Measurements from ENCODE around the gene C19orf44.
"Not testable (repeated sequence)": the region's sequence is repeated elsewhere in the genome, so short reads cannot be mapped to it uniquely, and the experiment has no call there.

C19orf44 gene

DNA sequence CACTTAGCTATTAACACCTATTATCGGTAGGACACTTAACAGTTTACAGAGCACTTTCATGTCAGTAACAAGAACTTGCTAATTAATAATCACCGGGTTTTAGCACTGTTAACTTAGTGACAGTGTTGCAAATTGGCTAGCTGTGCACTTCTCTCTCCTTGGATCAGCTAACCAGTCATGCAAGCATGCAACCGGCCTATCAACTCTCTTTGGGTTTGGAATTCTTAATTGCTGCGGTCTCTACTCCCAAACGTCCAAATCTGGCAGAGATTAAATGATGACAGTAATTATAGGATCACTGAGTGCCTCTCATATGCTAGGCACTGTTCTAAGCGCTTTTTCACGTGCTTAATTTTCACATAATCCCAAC lies 25.7 kb upstream of the C19orf44 start:
- FAIRE-seq: no peak

DNA sequence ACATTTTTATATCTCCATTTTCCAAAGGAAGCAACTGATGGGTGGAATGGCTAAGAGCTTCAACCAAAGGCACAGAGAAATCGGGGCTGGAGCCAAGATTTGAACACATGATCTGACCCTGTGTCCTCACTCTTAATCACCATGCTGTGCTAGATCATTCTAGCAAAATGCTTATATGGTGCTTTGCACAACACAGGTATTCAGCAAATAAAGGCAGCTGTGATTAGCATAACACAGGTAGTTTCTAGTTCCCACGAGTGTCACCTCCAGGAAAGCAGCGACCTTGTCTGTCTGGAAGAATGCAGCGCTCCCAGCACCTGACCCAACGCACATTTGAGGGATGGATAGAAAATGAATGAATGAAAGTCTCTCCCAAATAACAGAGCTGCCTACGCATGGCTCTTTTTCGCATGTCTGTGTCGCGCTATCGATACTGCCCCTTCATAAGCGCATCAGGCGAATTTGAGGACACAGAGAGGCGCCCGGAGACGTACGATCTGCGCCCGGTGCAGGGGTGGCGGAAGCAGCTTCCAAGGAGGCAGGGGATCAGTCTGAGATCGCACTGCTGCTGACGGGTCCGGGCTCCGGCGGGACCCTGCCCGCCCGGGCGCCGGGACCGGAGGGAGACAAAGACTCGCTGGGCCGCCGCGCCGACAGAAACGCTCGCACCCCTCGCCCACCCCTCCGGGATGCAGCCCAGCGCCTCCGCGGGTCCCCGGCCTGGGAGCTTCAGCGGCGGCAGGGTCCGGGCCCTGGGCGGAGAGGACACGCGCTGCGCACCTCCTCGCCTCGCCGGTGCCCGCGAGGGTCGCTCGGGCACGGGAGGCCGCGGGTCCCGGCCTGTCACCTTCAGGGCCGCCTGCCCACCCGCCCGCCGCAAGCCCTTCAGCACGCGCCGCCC lies 25.0 kb upstream of the C19orf44 start:
- FAIRE-seq: no peak

DNA sequence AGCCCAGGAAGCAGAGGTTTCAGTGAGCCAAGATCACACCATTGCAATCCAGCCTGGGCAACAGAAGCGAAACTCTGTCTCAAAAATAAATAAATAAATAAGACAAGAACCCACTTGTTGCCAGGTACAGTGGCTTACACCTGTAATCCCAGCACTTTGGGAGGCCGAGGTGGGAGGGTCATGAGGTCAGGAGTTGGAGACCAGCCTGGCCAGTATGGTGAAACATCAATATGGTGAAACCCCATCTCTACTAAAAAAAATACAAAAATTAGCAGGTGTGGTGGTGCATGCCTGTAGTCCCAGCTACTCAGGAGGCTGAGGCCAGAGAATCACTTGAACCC lies 23.7 kb upstream of the C19orf44 start:
- FAIRE-seq: not testable (repeated sequence)

DNA sequence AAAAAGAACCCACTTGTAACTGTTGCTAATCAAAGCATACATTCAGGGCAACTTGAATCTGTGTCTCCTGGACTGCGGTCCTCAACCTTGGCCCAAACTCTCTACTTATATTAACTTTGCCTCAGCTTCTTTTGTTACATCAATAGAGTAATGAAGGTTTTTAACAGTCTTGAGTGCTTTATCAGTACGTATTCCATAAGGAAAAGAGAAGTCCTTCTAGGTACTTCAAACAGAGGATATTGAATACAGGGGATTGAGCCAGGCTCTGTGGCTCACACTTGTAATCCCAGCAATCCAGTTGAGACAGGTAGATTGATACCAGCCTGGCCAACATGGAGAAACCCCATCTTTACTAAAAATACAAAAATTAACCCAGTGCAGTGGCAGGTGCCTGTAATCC lies 23.2 kb upstream of the C19orf44 start:
- FAIRE-seq: no peak

DNA sequence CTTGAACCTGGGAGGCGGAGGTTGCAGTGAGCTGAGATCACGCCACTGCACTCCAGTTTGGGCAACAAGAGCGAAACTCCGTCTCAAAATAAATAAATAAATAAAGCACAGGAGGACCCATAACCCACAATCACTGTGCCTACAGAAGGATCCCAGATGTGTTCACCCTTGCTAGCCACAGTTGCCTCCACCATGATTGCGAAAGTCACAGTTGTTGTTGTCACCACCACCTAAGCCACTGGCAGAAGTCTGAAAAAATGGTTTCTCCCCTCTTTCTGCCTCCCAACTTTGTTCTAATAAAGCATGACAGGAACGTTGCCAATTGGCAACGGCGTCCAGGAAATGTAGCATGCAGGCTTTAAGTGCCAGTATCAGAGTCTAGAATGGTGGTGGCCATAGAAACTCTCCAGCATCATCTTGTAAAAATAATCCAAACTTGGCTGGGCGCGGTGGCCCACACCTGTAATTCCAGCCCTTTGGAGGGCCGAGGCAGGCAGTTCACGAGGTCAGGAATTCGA lies 22.3 kb upstream of the C19orf44 start:
- no peak for FAIRE-seq

DNA sequence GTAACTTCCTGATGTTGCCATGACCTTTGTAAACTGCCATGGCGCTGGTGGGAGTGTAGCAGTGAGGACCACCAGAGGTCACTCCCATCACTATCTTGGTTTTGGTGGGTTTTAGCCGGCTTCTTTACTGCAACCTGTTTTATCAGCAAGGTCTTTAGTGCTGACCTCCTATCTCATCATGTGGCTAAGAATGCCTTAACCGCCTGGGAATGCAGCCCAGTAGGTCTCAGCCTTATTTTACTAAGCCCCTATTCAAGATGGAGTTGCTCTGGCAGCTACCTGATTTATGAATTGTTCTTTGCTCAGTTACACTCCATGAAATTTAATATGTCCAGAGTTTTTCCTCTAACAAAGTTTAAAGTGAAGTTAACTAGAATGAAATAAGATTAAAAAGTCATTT lies 19.8 kb upstream of the C19orf44 start:
- FAIRE-seq: no peak

DNA sequence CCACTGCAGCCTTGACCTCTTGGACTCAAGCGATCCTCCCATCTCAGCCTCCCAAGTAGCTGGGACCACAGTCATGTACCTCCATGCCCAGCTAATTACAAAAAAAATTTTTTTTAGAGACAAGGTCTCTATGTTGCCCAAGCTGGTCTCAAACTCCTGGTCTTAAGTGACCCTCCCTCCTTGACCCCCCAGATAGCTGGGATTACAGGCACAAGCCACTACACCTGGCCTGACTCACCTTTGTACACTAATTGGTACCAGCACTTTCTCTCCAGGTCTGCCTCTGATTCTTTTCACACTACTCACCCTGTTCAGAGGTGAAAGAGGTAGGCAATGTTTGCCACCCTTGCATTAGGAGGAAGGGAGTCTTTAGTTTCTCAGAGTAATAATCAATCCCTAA lies 18.9 kb upstream of the C19orf44 start:
- FAIRE-seq: no peak

DNA sequence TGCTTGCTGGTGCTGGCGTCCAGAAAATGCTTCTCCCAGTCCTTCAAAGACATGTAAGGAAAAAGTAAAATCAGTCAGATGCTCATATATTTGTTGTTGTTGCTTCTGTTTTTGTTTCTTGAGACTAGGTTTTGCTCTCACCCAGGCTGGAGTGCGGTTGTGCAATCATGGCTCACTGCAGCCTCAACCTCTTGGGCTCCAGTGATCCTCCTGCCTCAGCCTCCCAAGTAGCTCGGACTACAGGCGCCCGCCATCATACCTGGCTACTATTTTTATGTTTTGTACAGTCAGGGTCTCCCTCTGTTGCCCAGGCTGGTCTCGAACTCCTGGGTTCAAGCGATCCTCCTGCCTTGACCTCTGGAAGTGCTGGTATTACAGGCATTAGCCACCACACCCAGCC lies 13.4 kb upstream of the C19orf44 start:
- no peak for FAIRE-seq

DNA sequence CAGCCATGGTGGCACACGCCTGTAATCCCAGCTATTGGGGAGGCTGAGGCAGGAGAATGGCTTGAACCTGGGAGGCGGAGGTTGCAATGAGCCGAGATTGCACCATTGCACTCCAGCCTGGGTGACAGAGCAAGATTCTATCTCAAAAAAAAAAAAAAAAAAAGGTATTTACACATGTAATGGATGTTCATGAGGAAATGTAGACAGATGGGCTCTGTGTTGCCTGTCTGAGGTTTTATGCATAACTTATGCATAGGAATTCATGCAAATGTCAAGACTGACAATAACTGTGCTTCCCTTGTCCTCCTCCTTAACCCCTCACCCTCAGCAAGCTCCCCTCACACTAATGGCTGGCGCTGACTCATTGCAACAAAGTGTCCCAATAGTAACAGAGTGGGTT lies 9.7 kb upstream of the C19orf44 start:
- not testable (repeated sequence) for FAIRE-seq

DNA sequence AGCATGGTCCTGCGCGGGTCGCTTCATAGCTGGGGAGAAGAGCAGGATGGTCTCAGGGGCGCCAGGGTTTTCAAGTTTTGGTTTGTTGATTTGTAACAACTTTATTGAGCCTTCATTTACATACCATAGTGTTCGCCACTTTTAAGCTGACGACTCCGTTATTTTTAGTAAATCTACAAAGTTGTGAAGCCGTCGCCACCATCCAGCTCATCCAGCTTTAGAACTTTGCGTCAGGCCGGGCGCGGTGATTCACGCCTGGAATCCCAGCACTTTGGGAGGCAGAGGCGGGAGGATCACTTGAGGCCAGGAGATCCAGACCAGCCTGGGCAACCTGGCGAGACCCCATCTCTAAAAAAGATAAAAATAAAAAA lies 404 bp downstream of the C19orf44 start:
- no peak for FAIRE-seq

DNA sequence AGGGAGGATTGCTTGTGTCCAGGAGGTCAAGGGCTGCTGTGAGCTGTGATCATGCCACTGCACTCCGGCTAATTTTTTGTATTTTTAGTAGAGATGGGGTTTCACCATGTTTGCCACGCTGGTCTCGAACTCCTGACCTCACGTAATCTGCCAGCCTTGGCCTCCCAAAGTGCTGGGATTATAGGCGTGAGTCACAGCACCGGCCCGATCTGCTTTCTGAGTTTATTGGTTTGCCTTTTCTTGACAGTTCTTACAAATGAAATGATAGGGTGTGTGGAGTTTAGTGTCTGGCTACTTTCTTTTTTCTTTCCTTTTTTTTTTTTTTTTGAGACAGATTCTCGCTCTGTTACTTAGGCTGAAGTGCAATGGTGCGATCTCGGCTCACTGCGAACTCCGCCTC lies 848 bp downstream of the C19orf44 start:
- FAIRE-seq: no peak

DNA sequence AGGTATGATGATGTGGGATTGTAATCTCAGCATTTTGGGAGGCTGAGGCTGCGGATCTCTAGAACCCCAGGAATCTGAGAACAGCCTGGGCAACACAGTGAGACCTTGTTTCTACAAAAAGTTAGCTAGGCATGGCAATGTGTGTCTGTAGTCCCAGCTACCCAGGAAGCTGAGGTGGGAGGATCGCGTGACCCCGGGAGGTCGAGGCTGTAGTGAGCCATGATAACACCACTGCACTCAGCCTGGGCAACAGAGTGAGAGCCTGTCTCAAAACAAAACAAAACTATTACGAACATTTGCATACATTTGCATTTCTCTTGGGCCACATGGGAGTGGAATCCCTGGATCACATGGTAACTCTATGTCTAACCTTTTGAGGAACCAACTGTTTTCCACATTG lies 1.6 kb downstream of the C19orf44 start:
- FAIRE-seq: no peak

DNA sequence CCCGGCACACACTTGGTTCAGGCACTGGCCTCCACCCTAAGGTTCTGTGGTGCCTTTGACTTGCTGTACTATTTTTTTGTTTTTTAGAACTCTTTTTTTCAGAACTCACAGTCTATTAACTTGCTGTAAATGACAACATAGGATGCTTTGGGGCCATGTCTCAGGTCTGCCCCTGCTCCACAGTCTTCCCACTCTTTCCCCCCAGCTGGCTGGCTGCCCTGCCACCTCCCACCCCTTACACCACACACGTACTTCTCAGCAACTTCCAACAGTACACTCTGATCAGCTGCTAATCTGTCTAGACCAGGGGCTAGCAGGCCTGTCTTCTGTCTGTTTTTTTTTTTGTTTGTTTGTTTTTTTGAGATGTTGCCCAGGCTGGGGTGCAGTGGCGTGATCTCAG lies 8.1 kb downstream of the C19orf44 start:
- FAIRE-seq: no peak

DNA sequence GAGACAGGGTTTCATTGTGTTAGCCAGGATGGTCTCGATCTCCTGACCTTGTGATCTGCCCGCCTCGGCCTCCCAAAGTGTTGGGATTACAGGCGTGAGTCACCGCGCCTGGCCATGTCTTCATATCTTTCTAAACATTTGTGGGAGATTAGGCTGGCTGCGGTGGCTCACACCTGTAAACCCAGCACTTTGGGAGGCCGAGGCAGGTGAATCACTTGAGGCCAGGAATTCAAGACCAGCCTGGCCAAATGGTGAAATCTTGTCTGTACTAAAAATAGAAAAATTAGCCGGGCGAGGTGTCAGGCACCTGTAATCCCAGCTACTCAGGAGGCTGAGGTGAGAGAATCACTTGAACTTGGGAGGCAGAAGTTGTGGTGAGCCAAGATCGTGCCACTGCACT lies 10.0 kb downstream of the C19orf44 start:
- not testable (repeated sequence) for FAIRE-seq

DNA sequence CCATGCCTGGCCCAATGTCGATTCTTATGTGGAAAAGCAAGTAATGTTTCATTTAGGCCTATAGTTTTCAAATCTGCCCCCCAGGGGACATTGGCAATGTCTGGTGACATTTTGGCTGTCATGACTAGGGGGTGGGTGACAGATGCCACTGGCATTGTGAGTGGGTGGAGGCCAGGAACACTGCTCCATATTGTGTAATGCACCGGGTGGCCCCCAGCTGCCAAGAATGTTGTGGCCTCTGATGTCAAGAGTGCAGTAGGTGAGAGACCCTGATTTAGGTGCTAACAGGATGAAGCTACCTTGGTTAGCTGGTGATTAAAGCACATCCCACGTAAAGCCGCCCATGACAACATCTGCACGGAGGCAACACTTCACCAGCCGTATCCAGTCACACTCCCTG lies 10.8 kb downstream of the C19orf44 start:
- no peak for FAIRE-seq

DNA sequence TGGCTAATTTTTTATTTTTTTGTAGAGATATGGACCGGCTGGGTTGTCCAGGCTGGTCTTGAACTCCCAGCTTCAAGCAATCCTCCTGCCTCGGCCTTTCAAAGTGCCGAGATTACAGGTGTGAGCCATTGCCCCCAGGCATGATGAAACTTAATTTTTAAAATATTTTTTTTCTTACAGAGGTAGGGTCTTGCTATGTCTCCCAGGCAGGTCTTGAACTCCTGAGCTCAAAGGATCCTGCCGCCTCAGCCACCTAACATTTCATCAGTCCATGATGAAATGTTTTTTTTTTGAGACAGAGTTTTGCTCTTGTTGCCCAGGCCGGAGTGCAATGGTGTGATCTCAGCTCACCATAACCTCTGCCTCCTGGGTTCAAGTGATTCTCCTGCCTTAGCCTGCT lies 12.4 kb downstream of the C19orf44 start:
- FAIRE-seq: no peak

DNA sequence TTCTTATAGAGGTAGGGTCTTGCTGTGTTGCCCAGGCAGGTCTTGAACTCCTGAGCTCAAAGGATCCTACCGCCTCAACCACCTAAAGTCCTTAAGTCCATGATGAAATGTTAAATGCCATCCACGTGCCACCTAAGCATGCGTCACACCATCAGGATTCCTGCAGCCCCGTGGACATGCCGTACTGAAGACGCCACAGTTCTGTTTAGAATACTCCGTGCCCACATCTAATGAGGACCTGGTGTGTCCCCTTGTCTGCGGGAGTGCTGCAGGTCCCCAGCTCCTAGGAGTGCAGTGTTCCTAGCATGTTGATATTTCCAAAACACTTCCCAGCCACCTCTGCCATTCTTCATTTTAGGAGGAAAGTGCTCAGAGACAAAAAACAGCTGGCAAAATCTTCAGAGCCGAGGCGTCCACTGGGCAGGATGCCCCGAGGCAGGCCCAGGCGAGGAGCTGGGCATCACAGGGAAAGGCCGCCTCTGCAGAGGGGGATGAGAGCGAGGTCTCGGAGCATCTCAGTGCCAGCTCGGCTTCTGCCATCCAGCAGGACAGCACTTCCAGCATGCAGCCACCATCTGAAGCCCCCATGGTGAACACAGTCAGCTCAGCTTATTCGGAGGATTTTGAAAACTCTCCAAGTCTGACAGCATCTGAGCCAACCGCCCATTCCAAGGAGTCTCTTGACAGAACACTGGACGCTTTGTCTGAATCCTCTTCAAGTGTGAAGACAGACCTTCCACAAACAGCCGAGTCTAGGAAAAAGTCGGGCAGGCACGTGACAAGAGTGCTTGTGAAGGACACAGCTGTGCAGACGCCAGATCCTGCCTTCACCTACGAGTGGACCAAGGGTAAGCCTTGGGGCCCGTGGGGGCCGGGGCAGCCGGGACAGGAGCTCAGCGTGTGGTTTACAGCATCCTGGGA lies 13.2 kb downstream of the C19orf44 start:
- no peak for FAIRE-seq

DNA sequence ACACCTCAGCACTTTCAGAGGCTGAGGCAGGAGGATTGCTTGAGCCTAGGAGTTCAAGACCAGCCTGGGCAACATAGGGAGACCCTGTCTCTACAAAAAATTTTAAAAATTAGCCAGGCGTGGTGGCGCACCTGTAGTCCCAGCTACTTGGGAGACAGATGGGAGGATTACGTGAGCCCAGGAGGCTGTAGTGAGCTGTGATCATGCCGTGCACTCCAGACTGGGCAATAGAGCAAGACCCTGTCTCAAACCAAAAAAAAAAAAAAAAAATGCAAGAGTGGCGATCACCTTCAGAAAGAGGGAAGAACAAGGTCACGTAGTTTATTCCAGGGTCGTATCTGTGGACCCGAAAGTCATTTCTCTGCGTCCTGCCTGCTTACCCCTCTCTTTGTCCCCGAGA lies 16.4 kb downstream of the C19orf44 start:
- FAIRE-seq: not testable (repeated sequence)

DNA sequence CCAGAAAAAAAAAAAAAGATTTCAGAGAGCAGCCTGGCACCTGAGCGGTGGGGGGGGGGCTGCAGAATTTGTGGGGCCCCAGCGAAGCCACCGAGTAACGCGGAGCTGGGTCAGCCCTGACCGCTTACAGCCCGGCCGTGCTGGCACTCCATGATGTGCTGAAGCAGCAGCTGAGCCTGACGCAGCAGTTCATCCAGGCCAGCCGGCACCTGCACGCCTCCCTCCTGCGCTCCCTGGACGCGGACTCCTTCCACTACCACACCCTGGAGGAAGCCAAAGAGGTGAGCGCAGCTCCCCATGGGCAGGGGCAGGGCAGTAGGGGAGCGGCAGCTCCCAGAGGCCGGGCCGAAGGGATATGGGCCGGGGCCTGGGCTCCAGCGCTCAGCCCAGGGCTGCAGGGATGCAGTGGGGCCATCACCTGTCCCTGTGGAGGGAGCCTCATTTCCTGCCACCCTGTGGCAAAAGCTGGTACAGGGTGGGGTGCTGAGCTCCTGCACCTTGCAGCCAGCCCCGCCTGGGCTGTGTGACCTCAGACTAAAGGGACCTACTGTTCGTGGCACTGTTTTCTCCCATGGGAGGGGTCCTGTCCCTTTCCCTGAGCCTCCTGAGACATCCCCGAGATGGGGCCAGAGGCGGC lies 18.3 kb downstream of the C19orf44 start:
- no peak for FAIRE-seq

DNA sequence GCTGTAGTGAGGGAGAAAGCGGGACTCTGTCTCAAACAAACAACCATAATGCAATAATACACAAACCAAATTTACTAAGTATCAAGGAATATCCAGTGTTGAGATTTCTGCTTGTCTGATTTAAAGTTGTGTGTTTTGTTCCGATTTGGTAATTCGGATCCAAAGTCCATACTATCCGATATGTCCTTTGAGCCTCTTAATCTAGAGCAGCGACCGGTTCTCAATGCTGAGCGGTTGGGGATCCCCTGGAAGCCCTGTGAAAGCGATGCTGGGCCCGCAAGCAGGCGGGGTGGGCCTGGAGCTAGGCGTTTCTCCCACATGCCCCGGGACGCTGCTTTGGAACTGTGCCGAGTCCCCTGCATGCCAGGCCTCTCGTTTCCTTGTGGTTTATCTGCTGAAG lies 20.2 kb downstream of the C19orf44 start:
- FAIRE-seq: no peak

DNA sequence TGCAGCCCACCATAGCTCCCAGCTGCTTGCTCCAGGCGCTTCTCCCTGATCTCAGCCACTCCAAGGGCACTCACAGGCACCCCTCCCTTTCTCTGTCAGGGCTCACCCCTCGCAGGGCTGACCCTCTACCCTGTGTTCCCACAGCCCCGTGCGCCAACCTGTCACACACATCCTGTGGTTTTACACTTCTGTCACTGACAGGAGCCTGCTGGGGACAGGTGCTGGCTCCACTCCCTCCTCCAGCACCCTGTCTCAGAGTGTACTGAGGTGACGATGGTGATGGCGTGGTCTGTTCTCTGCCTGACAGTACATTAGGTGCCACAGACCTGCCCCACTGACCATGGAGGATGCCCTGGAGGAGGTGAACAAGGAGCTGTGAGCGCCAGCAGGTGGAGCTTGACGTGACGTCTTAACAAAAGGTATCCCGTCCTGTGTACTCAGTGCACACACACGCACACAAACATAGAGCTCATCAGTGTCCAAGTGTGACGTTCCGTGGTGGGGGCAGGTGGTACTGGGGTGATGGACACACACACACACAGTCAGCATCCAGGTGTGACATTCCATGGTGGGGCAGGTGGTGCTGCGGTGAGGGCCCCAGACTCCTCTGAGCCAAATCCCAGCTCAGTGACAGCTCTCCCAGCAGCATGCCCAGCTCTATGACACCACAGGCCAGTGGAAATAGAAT lies 20.9 kb downstream of the C19orf44 start:
- no peak for FAIRE-seq

DNA sequence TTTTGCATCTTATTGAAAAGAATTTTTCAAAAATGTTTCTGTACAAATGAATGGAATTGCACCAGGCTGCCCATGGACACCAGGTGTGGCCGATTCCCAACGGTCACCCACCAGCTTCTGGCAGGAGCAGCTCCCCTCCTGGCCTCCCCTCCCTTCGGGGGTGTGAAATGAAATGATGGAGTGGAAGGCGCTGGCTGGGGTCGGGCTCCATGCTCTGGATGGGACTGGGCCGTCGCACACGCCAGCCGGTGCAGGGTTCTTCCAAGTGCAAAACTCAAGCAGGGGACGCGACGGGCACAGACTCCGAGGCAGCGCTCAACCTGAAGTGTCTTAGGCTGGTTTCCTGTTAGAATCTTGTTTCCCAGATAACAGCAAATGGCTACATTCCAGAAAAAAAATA lies 21.9 kb downstream of the C19orf44 start:
- FAIRE-seq: no peak
